GM18508 (cell line): Measurements from ENCODE around the gene HMCES.

ENCODE experiments used
- ATAC-seq: cut with Tn5 transposase; IDR thresholded peaks from one replicate; pipeline ENCODE4 v1.9.1; 2021; ENCODE audit warnings: moderate number of reproducible peaks; ENCODE audit not compliant: insufficient read depth, unreplicated experiment

HMCES gene

GRCh38 chr3:129278439-129278965 lies at the start of gene HMCES:
HMCES (plus strand) TSS chr3:129278870; CDS start chr3:129279733, 863 bp downstream.
- ATAC-seq: no peak

DNA sequence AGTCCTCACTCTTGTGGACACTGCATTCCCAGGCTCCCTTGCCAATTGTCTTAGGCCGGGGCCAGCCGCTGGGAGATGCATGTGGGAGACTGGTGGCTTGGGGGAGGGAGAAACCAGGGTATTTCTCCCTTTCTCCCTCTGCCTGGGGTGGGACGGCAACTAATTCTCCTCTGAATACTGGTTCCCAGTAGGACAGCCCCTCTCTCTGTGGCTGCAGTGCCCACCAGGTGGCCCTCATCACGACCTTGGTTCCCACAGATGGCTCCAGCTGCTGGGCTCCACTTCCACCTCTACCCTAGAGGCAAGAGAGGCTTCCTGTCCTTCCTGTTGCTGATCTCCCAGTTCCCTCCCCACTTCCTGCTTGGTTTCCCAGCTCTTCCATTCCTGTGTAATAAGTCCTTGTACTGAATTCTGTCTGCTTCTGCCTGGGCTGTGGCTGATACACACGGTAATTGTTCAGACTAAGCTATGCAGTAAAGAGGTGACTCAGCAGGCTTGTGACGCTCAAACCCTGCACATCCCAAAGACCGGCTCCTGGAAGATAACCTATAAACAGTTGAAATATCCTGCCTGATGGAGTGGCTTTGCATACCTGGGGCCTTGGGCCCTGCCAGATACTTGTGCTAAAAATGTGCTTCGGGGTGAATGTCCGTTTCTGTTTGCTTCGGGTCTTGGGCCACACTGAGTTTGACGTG lies 49.6 kb upstream of the HMCES start:
- ATAC-seq: no peak

DNA sequence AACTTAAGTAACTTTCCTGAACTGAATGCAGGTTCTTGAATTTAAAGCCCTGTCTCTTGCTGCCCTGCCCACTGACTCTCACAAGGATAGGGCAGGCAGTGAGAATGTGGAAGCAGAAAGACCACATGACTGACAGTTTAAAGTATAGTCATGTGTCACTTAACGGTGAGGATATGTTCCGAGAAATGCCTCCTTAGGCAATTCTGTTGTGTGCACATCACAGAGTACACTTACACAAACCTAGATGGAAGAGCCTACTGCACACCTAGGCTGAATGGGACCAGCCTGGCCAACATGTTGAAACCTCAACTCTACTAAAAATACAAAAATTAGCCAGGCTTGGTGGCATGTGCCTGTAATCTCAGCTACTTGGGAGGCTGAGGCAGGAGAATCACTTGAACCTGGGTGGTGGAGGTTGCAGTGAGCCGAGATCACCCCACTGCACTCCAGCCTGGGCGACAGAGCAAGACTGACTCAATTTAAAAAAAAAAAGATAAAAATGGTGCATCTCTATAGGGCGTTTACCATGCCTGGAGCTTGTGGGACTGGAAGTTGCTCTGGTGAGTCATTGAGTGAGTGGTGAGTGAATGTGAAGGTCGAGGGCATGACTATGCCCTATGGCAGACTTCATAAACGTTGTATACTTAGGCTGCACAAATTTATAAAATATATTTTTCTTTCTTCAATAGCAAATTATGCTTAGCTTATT lies 48.2 kb upstream of the HMCES start:
- no peak for ATAC-seq

DNA sequence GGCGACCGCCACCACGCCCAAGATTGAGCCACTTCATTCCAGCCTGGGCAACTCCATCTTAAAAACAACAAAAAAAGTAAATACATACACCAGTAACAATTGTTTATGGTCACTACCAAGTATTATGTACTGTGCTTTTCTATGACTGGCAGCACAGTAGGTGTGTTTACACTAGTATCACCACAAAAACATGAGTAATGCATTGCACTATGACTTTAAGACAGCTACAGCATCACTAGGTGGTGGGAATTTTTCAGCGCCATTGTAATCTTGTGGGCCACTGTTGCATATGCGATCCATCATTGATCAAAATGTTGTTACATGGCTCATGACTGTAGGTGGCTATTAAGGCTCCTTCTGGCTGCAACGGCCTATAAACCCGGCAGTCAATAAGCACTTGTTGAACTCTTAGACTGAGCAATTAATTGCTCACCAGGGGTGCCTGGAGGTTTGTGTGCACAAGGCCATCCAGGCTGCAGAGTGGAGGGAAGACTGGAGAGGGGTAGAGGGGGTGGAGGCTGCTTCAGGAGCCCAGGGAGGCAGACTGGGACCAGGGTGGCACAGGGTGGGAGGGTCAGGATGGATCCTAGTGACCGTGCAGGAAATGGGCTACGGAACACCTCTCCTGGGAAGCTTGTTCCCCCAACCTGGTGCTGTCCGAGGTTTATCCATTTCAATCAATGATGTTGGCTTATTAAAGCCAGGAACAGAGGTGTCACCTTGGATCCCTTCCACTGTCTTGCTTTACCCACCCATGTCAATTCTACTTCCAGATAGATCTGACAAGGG lies 47.1 kb upstream of the HMCES start:
- ATAC-seq: no peak

- ATAC-seq: peak; percentile 79
Measured at GRCh38 chr3:129233538-129233937, 45.1 kb upstream of the HMCES start.

DNA sequence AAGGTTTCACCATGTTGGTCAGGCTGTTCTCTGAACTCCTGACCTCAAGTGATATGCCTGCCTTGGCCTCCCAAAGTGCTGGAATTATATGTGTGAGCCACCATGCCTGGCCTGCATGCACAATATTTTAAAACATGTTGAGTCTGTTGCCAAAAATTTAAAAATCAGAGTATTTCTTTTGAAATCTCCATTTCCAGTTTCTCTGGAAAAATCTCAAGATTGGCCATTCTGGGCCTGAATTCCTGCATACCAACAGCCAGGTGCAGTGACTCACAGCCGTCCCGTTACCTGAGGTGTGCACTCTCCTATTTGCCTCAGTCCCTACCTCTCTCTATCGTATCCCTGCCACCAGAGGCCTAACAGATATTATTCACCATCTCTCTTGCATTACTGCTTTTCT lies 44.2 kb upstream of the HMCES start:
- ATAC-seq: no peak

DNA sequence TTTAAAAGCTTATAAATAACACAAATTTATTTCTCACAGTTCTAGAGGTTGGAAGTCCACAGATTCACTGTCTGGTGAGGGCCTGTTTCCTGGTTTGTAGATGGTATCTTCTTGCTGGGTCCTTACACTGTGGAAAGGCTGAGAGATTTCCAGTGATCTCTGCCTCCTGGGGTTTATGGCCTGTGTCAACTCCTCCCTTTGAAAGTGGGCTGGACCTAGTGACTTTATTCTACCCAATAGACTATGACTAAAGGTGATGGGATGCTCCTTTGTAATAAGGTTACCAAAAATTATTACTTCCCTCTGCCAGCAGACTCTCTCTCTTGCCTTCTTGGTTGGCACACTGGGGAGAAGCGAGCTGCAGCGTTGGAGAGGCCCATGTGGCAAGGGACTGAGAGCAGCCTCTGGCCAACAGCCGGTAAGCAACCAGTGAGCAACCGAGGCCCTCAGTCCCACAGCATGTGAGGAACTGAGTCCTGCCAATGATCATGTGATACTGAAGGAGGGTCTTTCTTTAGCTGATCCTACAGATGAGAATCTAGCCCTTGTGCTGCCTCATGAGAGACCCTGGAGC lies 43.2 kb upstream of the HMCES start:
- no peak for ATAC-seq

GRCh38 chr3:129238945-129239705 lies 39.5 kb upstream of the HMCES start:
- no peak for ATAC-seq

GRCh38 chr3:129239991-129240390 lies 38.7 kb upstream of the HMCES start:
- ATAC-seq: no peak

DNA sequence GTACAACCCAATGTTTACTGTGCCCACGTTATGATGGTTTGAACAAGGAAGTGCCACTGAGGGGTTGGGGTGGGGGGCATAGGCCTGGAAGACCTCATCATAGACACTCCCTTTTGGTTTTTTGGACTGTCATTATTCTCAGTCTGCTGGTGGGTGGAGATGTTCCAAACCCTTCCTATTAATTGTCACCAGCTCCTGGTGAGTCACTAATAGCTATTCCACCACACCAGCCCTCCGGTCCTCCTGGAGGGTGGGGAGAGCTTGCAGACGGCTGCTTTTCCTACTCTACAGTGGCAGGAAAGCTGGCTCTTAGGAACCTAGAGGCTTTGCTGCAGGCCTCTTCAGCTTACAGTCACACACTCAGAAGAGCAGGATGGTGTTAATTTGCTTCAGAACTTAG lies 38.2 kb upstream of the HMCES start:
- ATAC-seq: no peak

DNA sequence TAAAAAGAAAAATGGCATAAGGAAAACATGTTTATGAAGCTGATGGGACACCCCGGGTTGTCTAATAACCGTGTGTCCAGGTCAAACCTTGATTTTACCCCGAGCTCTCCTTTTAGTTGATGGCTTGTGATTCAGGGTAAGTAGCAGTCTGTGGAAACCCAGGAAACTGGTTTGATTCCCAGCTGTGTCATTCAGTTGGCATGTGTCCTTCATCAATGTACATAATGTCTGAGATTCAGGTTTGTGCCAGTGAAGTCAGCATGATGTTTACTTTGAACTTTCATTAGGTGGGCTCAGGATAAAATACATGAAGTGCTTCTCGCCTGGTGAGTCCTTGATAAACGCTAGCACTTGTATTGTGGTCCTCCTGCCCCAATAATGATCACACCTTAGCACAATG lies 33.5 kb upstream of the HMCES start:
- no peak for ATAC-seq

DNA sequence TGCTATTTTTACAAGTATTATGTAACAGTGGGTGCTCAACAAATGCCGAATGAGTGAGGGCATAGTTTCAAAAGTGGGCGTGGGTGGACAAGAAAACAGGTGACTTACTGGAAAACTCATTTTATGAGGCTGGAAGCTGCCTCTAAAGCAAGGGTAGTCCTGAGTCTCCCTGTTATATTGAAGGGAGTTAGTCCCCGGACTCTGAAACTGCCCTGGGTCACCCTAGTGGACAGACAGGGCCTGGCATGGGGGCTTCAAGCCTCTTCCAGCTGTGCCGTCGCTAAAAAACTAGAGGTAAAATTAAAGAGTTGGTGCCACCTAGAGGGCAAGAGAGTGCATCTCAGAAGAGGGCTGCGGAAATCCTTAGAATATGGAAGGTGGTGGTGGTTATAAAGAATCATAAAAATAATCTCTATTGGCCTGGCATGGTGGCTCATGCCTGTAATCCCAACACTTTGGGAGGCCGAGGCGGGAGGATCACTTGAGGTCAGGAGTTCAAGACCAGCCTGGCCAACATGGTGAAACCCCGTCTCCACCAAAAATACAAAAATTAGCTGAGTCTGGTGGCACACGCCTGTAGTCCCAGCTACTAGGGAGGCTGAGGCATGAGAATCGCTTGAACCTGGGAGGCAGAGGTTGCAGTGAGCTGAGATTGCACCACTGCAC lies 32.9 kb upstream of the HMCES start:
- ATAC-seq: peak; percentile 50

GRCh38 chr3:129246636-129247035 lies 32.0 kb upstream of the HMCES start:
- no peak for ATAC-seq

GRCh38 chr3:129248286-129248979 lies 30.2 kb upstream of the HMCES start:
- no peak for ATAC-seq

GRCh38 chr3:129249284-129250065 lies 29.2 kb upstream of the HMCES start, which contains the start of gene COPG1:
COPG1 (plus strand) TSS chr3:129249606; CDS start chr3:129249710, 104 bp downstream.
- ATAC-seq: peak; percentile 39

DNA sequence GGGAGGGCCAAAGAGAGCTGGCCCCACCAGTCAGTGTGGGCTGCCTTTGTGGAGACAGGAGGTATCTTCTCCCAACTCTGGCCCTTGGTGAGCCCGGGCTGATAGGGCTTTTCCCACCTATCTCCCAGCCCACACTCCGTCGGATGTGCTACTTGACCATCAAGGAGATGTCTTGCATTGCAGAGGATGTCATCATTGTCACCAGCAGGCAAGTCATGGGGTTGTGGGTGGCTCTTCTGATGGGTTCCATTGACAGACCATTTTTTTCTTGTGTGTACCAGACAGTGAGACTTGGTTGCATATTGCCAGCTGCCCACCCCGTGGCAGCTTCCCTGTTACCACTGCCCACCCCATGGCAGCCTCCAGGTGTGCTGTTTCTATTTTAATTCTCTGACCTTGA lies 25.9 kb upstream of the HMCES start:
- ATAC-seq: no peak

- no peak for ATAC-seq
Measured at GRCh38 chr3:129254536-129255230, 24.0 kb upstream of the HMCES start.
